OCI-LY3 (cell line): ENCODE results near the gene NRSN1.
"Not testable (repeated sequence)": the region's sequence is repeated elsewhere in the genome, so short reads cannot be mapped to it uniquely, and the experiment has no call there.

Experiments used
- H2AFZ ChIP-seq: fragments of 200-600, 300-600 bp; shearing (Covaris generic); 2 replicates; pipeline ENCODE4 v1.6.0; 2014; ENCODE audit warnings: antibody characterized with exemption, low read depth, low read length
- H3K27ac ChIP-seq: fragments of 200-600, 300-600 bp; sonication (generic); 2 replicates; pipeline ENCODE4 v1.5.1; 2014; ENCODE audit warnings: mild to moderate bottlenecking, low read length, moderate library complexity, mixed read lengths
- H3K27me3 ChIP-seq: fragments of 200-600, 300-600 bp; sonication (generic); 2 replicates; pipeline ENCODE4 v1.6.1; 2014; ENCODE audit warnings: low read depth, low read length, mixed read lengths
- H3K36me3 ChIP-seq: fragments of 200-600, 300-600 bp; sonication (generic); replicated peaks from 2 replicates; pipeline ENCODE3; 2014; ENCODE audit warnings: low read depth, low read length, mixed read lengths
- H3K4me1 ChIP-seq: fragments of 300-600, 200-600 bp; sonication (generic); 2 replicates; pipeline ENCODE4 v1.6.1; 2014; ENCODE audit warnings: low read length, mixed read lengths
- H3K4me2 ChIP-seq: fragments of 200-600, 300-600 bp; sonication (generic); 2 replicates; pipeline ENCODE4 v1.6.1; 2014; ENCODE audit warnings: low read length, mixed read lengths
- H3K4me3 ChIP-seq: fragments of 300-600, 200-600 bp; sonication (generic); 2 replicates; pipeline ENCODE4 v1.5.1; 2014; ENCODE audit warnings: antibody characterized with exemption, mild to moderate bottlenecking, low read length, moderate library complexity
- H3K79me2 ChIP-seq: fragments of 300-600, 200-600 bp; shearing (Covaris generic); 2 replicates; pipeline ENCODE4 v1.6.1; 2014; ENCODE audit warnings: mild to moderate bottlenecking, low read length, mixed read lengths
- H3K9ac ChIP-seq: fragments of 300-600, 200-600 bp; shearing (Covaris generic); 2 replicates; pipeline ENCODE4 v1.6.0; 2014; ENCODE audit warnings: mild to moderate bottlenecking, low read length, moderate library complexity
- H3K9me3 ChIP-seq: fragments of 200-600, 300-600 bp; shearing (Covaris generic); 2 replicates; pipeline ENCODE4 v1.6.1; 2014; ENCODE audit warnings: low read length, mixed read lengths; ENCODE audit not compliant: insufficient read depth
- H4K20me1 ChIP-seq: fragments of 200-600, 300-600 bp; sonication (generic); 2 replicates; pipeline ENCODE4 v1.6.1; 2016; ENCODE audit warnings: low read length, mixed read lengths; ENCODE audit not compliant: insufficient read depth
- CTCF ChIP-seq: fragments of 200-600, 300-600 bp; sonication (generic); IDR thresholded peaks from 2 replicates; pipeline ENCODE4 v1.5.1; 2014; ENCODE audit warnings: antibody characterized with exemption, low read length, low read depth
- EZH2phosphoT487 ChIP-seq: fragments of 200-600 bp; shearing (Covaris generic); IDR thresholded peaks from 2 replicates; pipeline ENCODE4 v1.6.1; 2018; ENCODE audit warnings: antibody characterized with exemption, mixed run types, low read depth

Gene NRSN1

GRCh38 chr6:24131751-24132150 lies 5.7 kb downstream of the NRSN1 start:
- no peak overlapping the region for H3K27ac ChIP-seq
- H3K36me3 ChIP-seq: no peaks in the 10 kb centered on the region
- H3K9ac ChIP-seq: no peak overlapping the region
- H2AFZ ChIP-seq: no peak overlapping the region
- H4K20me1 ChIP-seq: no peaks in the 10 kb centered on the region
- no peak overlapping the region for H3K4me2 ChIP-seq
- H3K27me3 ChIP-seq: no peaks in the 10 kb centered on the region
- no peaks in the 10 kb centered on the region for H3K9me3 ChIP-seq
- H3K79me2 ChIP-seq: no peaks in the 10 kb centered on the region
- TF ChIP-seq EZH2phosphoT487: no peak
- TF ChIP-seq CTCF: no peak
- no peaks in the 10 kb centered on the region for H3K4me1 ChIP-seq
- H3K4me3 ChIP-seq: no peak overlapping the region

DNA sequence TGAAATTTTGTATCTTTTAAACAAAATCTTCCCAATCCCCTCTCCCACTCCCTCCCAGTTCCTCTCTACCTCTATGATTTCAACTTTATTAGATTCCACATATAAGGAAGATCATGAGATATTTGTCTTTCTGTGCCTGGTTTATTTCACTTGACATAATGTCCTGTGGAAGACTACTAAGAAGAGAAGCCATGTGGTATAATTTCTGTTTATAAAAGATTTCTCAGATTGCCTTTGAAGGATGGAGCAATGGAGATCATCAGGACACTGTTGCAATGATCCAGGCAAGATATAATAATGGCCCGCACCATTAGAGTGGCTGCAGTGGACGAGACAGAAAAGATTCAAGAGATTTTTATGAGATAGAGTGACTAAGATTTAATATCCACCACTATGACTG lies 13.1 kb downstream of the NRSN1 start:
- H3K36me3 ChIP-seq: no peaks in the 10 kb centered on the region
- H3K9me3 ChIP-seq: no peaks in the 10 kb centered on the region
- H3K4me3 ChIP-seq: no peak overlapping the region
- H4K20me1 ChIP-seq: no peaks in the 10 kb centered on the region
- no peaks in the 10 kb centered on the region for H3K4me1 ChIP-seq
- no peak overlapping the region for H3K9ac ChIP-seq
- no peaks in the 10 kb centered on the region for H3K27me3 ChIP-seq
- no peak overlapping the region for H3K27ac ChIP-seq
- H3K79me2 ChIP-seq: no peaks in the 10 kb centered on the region
- no peak overlapping the region for H2AFZ ChIP-seq
- no peak overlapping the region for H3K4me2 ChIP-seq
- TF ChIP-seq EZH2phosphoT487 (no peak), CTCF (no peak)

- H3K27ac ChIP-seq: no peak overlapping the region
Observed at GRCh38 chr6:24139639-24140038, 13.6 kb downstream of the NRSN1 start.

DNA sequence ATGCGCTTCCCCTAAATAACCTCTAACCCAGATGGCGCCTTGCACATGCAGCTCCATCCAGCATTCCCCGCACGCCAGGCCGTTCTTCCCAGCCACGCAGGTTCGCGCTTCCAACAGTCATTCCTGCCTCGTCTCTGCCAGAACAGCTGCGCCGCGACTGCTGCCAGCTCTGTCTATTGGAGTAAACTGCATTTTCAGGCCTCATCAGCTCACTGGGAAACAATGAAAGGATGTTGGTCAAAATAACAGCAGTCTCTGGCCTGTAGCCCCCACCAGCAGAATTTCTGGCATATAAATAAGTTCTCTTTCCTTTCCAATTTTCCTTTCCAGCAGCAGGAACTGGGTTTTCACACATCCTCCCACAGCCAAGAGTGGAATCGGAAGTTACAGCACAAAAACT lies 14.6 kb downstream of the NRSN1 start:
- H3K27me3 ChIP-seq: no peaks in the 10 kb centered on the region
- no peaks in the 10 kb centered on the region for H3K36me3 ChIP-seq
- no peaks in the 10 kb centered on the region for H3K9me3 ChIP-seq
- H4K20me1 ChIP-seq: no peaks in the 10 kb centered on the region
- H2AFZ ChIP-seq: no peak overlapping the region
- no peak overlapping the region for H3K27ac ChIP-seq
- no peak overlapping the region for H3K4me3 ChIP-seq
- no peak overlapping the region for H3K9ac ChIP-seq
- no peak for TF ChIP-seq CTCF
- no peak for TF ChIP-seq EZH2phosphoT487
- no peaks in the 10 kb centered on the region for H3K4me1 ChIP-seq
- H3K4me2 ChIP-seq: no peak overlapping the region
- no peaks in the 10 kb centered on the region for H3K79me2 ChIP-seq

More at GRCh38 chr6:24139639-24140038, 13.6 kb downstream of the NRSN1 start:
- Histone ChIP-seq H3K4me1 (no peaks in the 10 kb centered on the region), H4K20me1 (no peaks in the 10 kb centered on the region), H3K9ac (no peak overlapping the region), H3K4me2 (no peak overlapping the region), H3K27me3 (no peaks in the 10 kb centered on the region), H3K9me3 (no peaks in the 10 kb centered on the region), H3K36me3 (no peaks in the 10 kb centered on the region), H3K4me3 (no peak overlapping the region), H3K79me2 (no peaks in the 10 kb centered on the region), H2AFZ (no peak overlapping the region)
- no peak for TF ChIP-seq CTCF
- no peak for TF ChIP-seq EZH2phosphoT487

DNA sequence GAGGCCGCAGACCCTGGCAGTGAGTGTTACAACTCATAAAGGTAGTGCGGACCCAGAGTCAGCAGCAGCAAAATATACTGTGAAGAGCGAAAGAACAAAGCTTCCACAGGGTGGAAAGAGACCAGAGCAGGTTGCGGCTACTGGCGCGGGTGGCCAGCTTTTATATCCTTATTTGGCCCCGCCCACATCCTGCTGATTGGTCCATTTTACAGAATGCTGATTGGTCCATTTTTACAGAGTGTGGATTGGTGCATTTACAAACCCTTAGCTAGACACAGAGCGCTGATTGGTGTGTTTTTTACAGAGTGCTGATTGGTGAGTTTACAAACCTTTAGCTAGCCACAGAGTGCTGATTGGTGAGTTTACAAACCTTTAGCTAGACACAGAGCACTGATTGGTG lies 16.7 kb downstream of the NRSN1 start:
- H3K27me3 ChIP-seq, H3K4me3 ChIP-seq, H3K27ac ChIP-seq, H3K9me3 ChIP-seq, H3K36me3 ChIP-seq, H2AFZ ChIP-seq, H3K9ac ChIP-seq, H4K20me1 ChIP-seq, H3K79me2 ChIP-seq, H3K4me2 ChIP-seq, H3K4me1 ChIP-seq: not testable (repeated sequence)
